Measurements from ENCODE around the gene SMYD3. TPM values are rescaled to one million over a fixed set of nuclear protein-coding genes. Genes with fewer than 3 reads are reported as not detected.
A peak's percentile ranks its signal among the peaks of the same experiment; 100 is the strongest.

The SMYD3 gene
- total RNA-seq, 1 donor from 2014 or later: 17.3 TPM

DNA sequence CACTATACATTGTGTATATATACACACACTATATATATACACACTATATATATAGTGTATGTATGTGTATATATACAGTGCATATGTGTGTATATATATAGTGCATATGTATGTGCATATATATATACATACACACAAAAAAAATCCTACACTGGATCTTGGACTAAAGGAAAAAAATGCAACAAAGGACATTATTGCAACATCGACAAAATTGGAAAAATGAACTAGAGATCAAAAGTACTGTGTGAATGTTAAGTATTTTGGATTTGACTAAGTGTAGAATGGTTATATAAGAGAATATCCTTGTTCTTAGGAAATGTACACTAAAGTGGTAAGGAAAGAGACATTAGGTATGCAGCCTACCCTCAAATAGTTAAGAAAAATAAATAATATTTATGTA, 36.5 kb downstream of the SMYD3 start:
- DNase-seq (ENCODE audit: low read depth in 2 of 2): no peak

DNA sequence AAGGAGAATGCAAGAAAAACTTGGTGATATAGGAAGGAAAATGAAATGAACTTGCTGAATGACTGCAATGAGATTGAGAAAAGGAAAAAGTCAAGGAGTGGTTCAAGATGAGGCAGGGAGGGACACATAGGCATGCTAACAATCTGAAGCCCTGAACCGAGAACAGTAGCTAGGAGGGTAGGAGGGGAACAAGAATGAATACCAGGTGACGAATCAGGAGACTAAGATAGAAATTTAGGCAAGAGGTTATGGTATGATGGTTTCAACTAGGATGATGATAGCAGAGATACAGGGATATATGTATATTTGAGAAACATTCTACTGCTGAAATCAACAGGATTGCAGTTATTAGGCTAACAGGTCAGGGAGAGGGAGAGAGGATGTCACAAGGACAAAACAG, 44.1 kb downstream of the SMYD3 start:
- DNase-seq (ENCODE audit: low read depth in 2 of 2): no peak

DNA sequence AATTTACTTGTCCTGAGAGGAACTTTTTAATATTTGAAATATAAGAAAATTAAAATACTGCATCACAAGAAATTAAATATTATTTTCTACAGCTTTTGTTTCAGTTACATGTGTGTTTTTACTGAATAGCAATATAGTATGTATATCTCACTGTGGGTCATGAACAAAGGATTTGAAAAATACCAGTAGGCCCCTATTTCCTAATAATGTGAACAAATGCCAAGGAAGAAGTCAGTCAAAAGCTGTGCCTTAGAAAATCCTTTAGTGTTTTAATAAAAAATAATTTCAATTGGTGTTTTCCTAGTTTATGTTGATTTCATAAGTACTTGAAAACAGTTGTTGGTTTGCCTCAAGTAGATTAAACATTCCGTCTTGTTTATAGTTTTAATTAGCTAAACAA, 46.7 kb downstream of the SMYD3 start:
- no peak for DNase-seq (ENCODE audit: low read depth in 2 of 2)

DNA sequence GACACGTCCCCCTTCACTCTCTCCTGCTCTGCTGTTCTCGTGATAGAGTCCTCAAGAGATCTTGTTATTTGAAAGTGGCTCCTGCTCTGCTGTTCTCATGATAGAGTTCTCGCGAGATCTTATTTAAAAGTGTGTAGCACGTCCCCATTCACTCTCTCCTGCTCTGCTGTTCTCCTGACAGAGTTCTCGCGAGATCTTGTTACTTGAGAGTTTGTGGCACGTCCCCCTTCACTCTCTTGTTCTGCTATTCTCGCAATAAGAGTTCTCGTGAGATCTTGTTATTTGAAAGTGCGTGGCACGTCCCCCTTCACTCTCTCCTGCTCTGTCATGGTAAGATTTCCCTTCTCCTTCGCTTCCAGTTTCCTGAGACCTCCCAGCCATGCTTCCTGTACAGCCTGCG, 47.9 kb downstream of the SMYD3 start:
- DNase-seq (ENCODE audit: low read depth in 2 of 2): peak in 1 of 2 donors; percentile 46

DNA sequence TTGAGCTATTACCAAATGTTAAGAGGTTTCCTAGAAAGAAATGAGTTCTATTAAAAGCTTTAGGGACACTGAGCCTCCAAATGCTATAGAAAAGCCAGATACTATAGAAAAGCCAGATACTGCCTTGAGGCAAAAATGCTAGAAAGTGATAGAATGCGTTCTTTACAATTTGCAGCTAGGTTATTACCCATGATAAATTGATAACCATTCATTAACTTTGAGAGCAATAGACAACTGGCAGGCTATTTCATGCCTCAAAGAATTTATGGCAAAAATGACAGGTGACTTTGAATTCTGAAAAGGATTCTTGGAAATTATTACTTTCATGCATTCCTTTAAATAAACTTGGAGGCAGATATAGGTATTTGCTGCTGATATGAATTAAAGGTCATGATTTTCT, 51.6 kb downstream of the SMYD3 start:
- DNase-seq (ENCODE audit: low read depth in 2 of 2): no peak

DNA sequence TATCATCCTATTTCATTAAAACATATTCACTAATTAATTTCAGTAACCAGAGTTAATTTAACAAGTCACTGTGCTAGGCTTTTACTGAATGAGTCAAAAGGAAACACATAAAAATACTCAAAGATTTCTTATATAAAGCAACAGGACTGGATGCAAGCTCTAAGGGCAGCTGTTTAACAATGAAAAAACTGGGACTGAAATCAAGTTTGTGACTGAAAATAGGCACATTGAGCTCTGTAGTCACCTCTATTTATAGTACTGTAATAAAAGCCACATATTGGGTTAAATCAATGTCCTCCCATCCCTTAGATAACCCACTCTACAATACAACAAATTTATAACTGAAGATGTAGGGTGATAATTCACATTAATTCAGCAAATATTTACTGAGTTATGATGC, 52.4 kb downstream of the SMYD3 start:
- DNase-seq (ENCODE audit: low read depth in 2 of 2): no peak

DNA sequence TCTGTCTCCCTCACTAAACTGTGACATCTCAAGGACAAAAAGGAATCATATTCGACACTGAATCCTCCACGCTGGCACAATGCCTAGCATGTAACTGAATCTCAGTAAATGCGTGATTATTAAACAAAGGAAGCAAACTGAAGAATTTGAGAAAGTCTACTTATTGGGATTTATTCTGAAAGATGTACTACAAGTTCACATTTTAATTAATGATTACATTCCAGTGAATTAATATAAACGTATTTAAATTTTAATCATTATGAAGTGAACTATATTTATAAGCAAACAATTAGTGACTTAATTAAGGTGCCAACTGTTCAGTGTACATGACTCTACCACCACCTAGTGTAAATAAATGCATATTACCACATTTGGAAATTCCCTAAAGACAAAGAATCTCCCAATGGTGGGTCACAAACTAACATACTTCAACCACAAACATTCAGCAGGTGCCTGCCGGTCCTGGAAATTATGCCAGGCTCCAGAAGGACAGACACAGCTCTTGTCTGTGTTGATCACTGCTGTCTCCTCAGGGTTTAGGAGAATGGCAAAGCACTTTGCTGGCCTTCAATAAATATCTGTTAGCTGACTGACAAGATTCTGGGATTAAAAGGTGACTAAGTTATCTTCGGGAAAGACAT, 56.3 kb downstream of the SMYD3 start:
- DNase-seq (ENCODE audit: low read depth in 2 of 2): peak; percentile 52 to 58

DNA sequence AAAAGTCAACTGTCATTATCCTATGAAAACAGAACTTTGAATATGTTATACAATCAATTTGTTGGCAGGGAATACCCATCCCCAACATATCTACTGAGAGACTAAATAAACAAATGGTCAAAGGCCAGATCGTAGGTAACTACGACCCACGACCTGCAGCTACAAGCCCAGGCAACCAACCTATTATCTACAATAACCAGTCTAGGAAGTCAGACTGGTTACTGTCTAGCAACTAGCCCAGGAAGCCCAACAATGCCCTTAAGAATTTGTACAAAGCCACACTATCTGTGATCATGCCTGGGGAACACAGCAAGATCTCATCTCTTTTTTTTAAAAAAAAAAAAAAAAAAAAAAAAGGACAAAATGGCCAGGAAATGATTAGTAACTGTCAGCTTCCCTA, 58.7 kb downstream of the SMYD3 start:
- DNase-seq (ENCODE audit: low read depth in 2 of 2): no peak

DNA sequence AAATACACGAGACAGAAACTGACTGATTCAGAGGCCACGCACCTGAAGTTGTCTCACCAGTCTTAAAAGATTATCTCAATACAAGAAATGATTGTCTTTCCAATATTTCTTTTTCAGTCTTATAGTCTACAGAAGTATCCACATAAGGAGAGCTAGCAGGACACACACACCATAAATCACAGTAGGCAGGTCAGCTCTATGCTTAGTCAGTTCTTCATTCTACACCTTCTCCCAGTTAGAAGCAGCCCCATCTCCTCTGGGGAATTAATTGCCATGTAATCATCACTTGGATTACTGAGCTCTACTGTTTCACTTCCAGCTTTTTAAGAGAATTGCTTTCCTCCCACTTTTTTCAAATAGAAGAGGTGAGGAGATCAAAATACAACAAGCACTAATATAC, 59.6 kb downstream of the SMYD3 start:
- no peak for DNase-seq (ENCODE audit: low read depth in 2 of 2)

DNA sequence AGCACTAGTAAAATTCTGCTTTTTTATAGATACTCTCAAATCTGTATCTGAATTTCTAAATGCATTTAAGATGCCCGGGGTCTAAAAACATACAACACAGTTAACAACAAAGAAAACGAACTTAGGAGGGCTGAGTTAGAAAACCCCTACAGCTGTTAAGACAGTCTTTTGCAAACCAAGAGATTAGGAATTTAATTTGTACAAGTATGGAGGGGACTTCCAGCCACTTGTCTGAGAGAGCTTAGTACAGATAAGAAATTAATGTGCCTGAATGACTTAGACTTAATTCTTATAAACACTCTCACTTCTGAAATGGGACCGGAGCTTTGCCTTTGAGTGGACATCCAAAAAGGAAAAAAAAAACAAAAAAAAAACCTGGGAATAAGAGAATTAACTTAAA, 61.6 kb downstream of the SMYD3 start:
- DNase-seq (ENCODE audit: low read depth in 2 of 2): no peak

DNA sequence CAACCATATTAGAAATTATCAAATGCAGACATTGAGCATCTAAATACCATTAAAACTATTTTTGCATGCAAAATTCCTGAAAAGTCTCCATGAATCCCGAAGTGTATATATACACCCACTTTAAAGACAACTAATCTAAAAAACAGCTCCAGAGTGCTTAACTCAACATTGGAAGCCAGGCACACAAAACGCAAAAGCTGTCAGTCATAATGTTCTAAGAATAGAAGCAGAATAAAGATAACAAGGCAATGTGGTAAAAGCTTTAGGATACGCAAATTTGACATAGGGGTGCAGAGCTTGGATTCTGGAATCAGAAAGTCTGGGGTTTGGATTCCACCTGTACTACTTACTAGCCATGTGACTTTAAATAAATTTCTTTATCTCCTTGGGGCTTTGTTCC, 62.5 kb downstream of the SMYD3 start:
- DNase-seq (ENCODE audit: low read depth in 2 of 2): no peak

DNA sequence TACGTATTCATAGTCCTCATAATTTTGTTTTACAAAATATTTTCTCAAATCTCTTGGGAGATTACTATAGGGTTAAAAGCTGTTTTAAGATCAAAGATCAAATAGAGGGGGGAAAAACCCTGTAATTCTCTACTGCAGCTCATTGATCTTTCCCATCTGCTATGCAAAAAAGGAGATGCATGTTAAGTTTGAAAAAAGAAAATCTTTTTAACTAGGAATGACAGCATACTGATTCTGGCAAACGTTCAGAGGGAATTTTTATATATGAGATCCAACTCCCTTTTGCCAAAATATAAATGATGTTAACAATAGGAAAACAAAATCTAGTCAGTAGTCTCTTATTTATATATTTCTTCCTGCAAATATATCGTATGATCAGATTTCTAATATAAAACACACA, 69.1 kb downstream of the SMYD3 start:
- DNase-seq (ENCODE audit: low read depth in 2 of 2): no peak

DNA sequence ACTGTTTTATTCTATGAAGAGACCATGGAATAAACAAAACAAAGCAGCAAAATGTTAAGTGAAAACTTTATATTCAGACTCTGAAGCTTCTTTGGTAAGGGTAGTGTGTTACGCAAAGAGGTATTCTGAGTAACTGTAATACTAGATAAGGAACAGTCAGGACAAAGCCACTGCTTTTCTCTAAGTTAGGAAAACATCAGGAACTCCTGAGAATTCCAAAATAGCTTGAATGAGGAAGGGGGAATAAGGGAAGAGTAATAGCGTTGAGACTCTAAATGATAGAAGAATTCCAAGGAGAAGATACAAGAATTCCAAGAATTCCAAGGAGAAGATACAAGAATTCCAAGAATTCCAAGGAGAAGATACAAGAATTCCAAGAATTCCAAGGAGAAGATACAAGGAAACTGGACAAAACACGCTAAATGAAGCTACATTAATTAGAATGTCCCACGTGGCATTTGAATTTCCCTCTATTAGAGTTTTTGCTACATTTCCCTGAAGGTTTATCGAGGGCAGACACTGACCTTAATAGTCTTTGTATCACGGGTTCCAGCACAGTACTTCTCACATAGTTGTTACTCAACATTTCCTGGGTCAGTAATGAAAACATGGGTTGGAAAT, 71.5 kb downstream of the SMYD3 start:
- DNase-seq (ENCODE audit: low read depth in 2 of 2): peak in 1 of 2 donors; percentile 11

DNA sequence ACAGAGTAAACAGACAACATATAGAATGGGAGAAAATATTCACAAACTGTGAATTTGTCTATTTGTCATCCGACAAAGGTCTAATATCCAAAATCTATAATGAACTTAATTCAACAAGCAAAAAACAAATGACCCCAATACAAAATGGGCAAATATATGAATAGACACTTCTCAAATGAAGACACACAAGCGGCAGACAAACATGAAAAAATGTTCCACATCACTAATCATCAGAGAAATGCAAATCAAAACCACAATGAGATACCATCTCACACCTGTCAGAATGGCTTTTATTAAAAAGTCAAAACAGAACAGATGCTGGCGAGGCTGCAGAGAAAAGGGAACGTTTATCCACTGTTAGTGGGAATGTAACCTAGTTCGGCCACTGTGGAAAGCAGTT, 72.7 kb downstream of the SMYD3 start:
- DNase-seq (ENCODE audit: low read depth in 2 of 2): no peak

DNA sequence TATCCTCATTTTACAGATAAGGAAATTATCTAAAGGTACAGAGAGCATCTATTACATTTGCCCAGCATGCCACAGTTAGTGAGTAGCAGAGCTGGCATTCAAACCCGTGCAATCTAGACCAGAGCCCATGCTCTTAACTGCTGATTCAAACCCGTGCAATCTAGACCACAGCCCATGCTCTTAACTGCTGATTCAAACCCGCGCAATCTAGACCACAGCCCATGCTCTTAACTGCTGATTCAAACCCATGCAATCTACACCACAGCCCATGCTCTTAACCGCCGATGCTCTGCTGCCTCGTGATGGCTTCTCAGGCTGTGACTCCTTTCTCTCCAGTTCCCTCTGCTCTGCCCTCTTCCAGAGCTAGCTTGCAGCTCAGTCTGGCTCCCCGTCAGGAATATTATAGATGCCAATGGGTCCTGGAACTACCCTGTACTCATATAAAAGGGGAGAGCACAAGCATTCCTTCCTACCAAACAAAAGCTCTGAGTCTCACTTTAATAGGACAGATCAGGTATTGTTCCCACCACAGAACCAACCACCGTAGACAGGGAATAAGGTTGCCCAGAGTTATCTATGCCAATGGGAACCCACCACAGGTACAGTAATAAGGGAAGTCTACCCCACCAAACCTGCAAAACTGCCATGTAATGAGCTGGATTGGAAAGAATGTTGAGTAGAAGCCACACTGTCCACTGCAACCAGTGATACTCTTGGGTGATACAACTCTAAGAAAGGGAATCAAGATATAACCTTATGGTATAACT, 78.4 kb downstream of the SMYD3 start:
- no peak for DNase-seq (ENCODE audit: low read depth in 2 of 2)

DNA sequence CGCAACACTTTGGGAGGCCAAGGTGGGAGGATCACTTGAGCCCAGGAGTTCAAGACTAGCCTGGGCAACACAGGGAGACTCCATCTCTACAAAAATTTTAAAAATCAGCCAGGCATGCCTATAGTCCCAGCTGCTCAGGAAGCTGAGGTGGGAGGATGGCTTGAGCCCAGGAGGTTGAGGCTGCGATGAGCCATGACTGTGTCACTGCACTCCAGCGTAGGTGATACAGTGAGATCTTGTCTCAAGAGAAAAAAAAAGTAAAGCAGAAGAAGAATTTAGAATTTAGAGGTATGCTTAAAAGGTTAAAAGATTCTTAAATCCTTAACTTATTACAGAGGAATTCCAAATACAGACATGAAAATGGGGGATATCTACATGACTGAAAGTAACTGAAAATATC, 79.5 kb downstream of the SMYD3 start:
- no peak for DNase-seq (ENCODE audit: low read depth in 2 of 2)

DNA sequence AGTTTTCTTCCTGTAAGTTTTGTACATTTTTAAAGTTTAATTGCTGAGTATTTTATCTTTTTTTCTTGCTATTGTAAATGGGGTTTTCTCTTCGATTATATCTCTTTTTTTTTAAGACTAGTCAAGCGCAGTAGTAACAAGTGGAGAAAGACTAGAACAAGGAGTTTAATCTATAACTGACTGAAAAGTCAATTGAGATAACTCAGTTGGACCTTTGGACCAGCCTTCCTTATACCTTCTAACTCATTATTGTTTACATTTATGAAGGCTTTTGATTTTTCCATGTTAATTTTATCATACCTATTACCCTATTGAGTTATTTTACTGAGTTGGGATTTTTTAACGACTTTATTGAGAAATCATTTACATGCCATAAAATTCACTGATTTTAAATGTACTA, 81.2 kb downstream of the SMYD3 start:
- DNase-seq (ENCODE audit: low read depth in 2 of 2): no peak

DNA sequence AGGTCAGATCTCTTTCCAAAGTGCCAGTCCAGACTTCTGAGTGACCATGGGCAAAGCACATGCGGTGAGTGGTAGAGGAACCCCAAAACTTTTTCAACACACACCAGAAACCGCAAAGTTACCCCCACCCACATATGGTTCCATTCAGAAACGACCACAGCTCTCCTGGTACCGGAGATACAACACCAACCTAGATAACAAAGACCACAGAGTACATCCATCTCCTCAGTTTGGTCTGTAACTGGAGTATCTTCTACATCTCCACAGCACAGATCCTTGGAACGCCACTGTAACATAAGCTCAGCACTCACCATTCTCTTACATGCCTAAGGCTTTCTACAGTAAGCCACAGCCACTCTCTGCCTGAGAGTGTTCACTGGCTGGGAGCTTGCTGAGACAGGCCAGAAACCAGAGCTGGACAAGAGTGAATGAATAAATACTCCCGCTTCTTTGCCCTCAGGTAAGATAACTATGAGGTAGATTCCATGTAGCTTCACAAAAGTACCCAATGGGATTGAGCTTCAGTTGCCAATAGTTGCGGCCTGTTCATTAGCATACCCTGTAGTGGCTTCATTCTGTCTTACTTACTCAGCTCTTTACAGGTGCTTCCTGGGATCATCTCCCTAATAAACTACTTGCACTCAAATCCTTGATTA, 81.8 kb downstream of the SMYD3 start:
- DNase-seq (ENCODE audit: low read depth in 2 of 2): no peak

DNA sequence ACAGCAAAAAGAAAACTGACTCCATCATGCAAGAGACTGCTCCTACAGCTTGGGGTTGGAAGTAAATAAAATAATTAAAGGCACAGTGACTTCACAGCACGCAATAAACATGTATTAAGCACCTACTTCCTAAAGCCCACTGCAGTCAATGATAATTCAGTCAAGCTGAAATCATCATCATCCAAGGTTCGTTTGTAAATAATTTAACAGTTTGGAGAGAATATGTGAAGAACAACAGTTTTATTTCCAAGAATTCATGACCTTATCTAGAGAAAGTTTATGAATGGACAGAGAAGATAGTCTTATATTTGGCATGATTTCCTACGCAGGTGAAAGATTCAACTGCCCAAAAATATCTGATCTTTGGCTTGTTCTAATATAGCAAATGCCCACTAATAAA, 86.8 kb downstream of the SMYD3 start:
- DNase-seq (ENCODE audit: low read depth in 2 of 2): no peak

DNA sequence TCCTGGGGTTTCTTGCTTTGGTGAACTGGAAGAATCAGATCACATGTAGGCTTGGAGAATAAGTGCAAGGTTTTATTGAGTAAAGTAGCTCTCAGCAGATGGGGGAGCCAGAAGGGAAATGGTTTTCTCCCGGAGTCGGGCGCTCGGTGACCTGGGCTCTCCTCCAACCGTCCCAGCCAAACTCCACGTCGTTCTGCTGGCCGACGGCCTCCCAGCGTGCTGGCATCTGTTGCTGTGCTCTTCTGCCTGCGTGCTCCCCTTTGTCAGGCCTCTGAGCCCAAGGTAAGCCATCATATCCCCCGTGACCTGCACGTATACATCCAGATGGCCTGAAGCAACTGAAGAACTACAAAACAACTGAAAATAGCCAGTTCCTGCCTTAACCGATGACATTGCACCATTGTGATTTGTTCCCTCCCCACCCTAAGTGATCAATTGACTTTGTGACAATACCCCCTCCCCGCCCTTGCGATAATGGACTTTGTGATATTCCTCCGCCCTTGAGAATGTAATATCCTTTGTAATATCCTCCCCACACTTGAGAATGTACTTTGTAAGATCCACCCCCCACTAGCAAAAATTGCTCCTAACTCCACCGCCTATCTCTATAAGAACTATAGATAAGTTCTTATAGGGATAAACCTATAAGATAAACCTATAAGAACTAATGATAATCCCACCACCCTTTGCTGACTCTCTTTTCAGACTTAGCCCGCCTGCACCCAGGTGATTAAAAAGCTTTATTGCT, 88.3 kb downstream of the SMYD3 start:
- no peak for DNase-seq (ENCODE audit: low read depth in 2 of 2)

DNA sequence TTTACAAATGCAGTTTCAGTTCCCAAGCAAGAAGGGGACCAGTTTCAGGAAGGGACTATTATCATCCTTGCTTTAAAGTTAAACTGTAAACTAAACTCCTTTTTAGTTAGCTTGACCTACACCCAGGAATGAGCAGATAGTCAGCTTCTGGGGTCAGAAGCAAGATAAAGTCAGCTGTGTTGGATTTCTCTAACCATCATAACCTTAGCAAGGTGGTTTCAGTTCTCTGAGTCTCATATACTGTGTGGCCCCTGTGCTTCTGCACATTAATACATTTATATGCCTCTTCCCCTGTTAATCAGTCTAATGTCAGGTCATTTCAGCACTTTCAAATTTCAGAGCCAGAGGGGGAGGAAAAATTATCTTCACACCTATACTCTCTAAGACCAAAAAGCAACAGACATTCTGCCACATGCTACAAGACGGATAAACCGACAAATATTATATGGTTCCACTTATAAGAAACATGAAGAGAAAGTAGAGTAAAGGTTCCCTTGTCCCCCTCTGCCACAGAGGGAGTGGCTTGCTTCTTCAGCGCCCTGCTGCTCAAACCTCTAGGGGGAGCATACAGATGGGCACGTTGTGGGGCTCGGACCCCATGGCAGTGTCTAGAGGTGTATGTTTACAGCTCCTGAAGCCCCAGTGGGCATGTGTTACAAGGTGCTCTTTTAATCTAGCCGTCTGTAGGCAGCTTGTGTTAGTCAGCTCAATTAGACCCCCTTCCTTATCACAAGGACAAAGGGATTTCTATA, 89.1 kb downstream of the SMYD3 start:
- no peak for DNase-seq (ENCODE audit: low read depth in 2 of 2)

Data from lung microvascular endothelial cell (primary cell).